Neural progenitor cell (in vitro differentiated cells): ENCODE results near the gene TNNC1. TPM values are rescaled to one million over a fixed set of nuclear protein-coding genes. Genes with fewer than 3 reads are reported as not detected.

ENCODE experiments used
- DNase-seq: peaks from one replicate; pipeline ENCODE4 v3.0.0-alpha.2; 2016; ENCODE audit warnings: low spot score
- H2AFZ ChIP-seq: fragments of 200-600 bp; sonication (generic); replicated peaks from 2 replicates; pipeline ENCODE4 v1.6.1; 2016; ENCODE audit warnings: antibody characterized with exemption
- H3F3A ChIP-seq: fragments of 200-600 bp; sonication (generic); 2 replicates; pipeline ENCODE4 v1.6.1; 2016; ENCODE audit warnings: antibody characterized with exemption, low read depth
- H3K27ac ChIP-seq: fragments of 200-600 bp; sonication (generic); 2 replicates; pipeline ENCODE4 v1.5.1; 2016; ENCODE audit warnings: mild to moderate bottlenecking
- H3K27me3 ChIP-seq: fragments of 200-600 bp; sonication (generic); 2 replicates; pipeline ENCODE4 v1.6.1; 2016; ENCODE audit warnings: mild to moderate bottlenecking, moderate library complexity
- H3K36me3 ChIP-seq: fragments of 200-600 bp; sonication (generic); 2 replicates; pipeline ENCODE4 v1.5.1; 2016
- H3K4me1 ChIP-seq: fragments of 200-600 bp; sonication (generic); 2 replicates; pipeline ENCODE4 v1.6.1; 2016; ENCODE audit warnings: mixed run types
- H3K4me2 ChIP-seq: fragments of 200-600 bp; sonication (generic); 2 replicates; pipeline ENCODE4 v1.6.1; 2016
- H3K4me3 ChIP-seq: fragments of 200-600 bp; sonication (generic); 2 replicates; pipeline ENCODE4 v1.5.1; 2016
- H3K79me2 ChIP-seq: fragments of 200-600 bp; sonication (generic); 2 replicates; pipeline ENCODE4 v1.6.1; 2016; ENCODE audit warnings: low read depth
- H3K9ac ChIP-seq: fragments of 200-600 bp; sonication (generic); 2 replicates; pipeline ENCODE4 v1.6.1; 2016
- H3K9me3 ChIP-seq: fragments of 200-600 bp; sonication (generic); 2 replicates; pipeline ENCODE4 v1.5.1; 2016; ENCODE audit warnings: low read depth
- H4K20me1 ChIP-seq: fragments of 200-600 bp; sonication (generic); 2 replicates; pipeline ENCODE4 v1.6.1; 2016; ENCODE audit warnings: low read depth
- H3K27ac Mint-ChIP-seq: 3 replicates; pipeline ENCODE4 v1.8.0; 2021; ENCODE audit warnings: mixed read lengths
- H3K27me3 Mint-ChIP-seq: 2 replicates; pipeline ENCODE4 v1.8.0; 2022; ENCODE audit warnings: low read depth, mild to moderate bottlenecking, inconsistent platforms, moderate library complexity, mixed read lengths; ENCODE audit not compliant: insufficient read depth
- H3K36me3 Mint-ChIP-seq: 3 replicates; pipeline ENCODE4 v1.8.0; 2021; ENCODE audit warnings: mixed read lengths
- H3K4me1 Mint-ChIP-seq: 3 replicates; pipeline ENCODE4 v1.8.0; 2021; ENCODE audit warnings: mixed read lengths
- H3K4me3 Mint-ChIP-seq: 3 replicates; pipeline ENCODE4 v1.8.0; 2021; ENCODE audit warnings: mild to moderate bottlenecking, moderate library complexity, mixed read lengths
- H3K9me3 Mint-ChIP-seq: 3 replicates; pipeline ENCODE4 v1.8.0; 2020; ENCODE audit warnings: mixed read lengths
- CTCF ChIP-seq: fragments of 200-600 bp; sonication (generic); IDR thresholded peaks from 2 replicates; pipeline ENCODE4 v1.5.1; 2017; ENCODE audit warnings: antibody characterized with exemption, mild to moderate bottlenecking
- EZH2 ChIP-seq: fragments of 200-600 bp; sonication (generic); IDR thresholded peaks from 2 replicates; pipeline ENCODE4 v1.6.1; 2017; ENCODE audit warnings: antibody characterized with exemption, mild to moderate bottlenecking, moderate library complexity
- EZH2phosphoT487 ChIP-seq: fragments of 200-600 bp; sonication (generic); IDR thresholded peaks from 2 replicates; pipeline ENCODE4 v1.6.1; 2017; ENCODE audit warnings: antibody characterized with exemption
- total RNA-seq: library from RNA; depleted of rRNA; stranded (reverse); fragments of >200 nt; gene quantifications from 2 replicates; pipeline ENCODE4 v1.2.3, GENCODE V29; 2015; ENCODE audit warnings: low replicate concordance

The TNNC1 gene
- total RNA-seq, 1 donor from 2014 or later = 0.67 TPM

DNA sequence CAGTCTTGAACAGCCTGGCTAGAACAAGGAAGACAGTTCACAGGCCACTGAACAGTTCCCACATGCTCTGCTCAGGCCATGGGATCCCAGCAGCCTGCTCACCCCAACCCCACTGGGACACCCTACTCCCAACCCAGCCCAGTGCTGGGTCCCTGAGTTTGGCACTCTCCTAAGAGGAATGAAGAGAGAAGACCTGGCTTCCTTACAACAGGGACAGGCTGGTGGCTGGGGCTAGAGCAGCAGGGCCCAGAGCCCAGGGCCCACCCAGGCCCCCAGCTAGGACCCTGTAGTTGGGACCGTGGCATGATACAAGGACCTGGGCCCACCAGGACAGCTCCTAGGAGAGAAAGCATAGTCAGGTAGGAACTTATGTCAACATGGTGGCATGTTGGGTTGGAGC is 52.3 kb downstream of the TNNC1 start:
- Histone ChIP-seq H3K9ac (no peak overlapping the region), H4K20me1 (no peaks in the 10 kb centered on the region), H3K4me2 (no peak overlapping the region), H3K4me1 (no peaks in the 10 kb centered on the region), H3F3A (no peaks in the 10 kb centered on the region), H3K79me2 (no peaks in the 10 kb centered on the region), H2AFZ (no peak overlapping the region), H3K27me3 (no peaks in the 10 kb centered on the region), H3K27ac (no peak overlapping the region), H3K4me3 (no peak overlapping the region), H3K36me3 (no peaks in the 10 kb centered on the region), H3K9me3 (no peaks in the 10 kb centered on the region)
- peaks cover 14% of the 10 kb centered on the region for H3K27me3 Mint-ChIP-seq
- H3K4me3 Mint-ChIP-seq = no peak overlapping the region
- H3K36me3 Mint-ChIP-seq = peaks cover 14% of the 10 kb centered on the region
- TF ChIP-seq CTCF = no peak
- TF ChIP-seq EZH2phosphoT487 = no peak
- TF ChIP-seq EZH2 = no peak
- no peak for DNase-seq
- H3K27ac Mint-ChIP-seq = no peak overlapping the region
- no peaks in the 10 kb centered on the region for H3K9me3 Mint-ChIP-seq
- H3K4me1 Mint-ChIP-seq = no peaks in the 10 kb centered on the region

Other genes starting within 250 kb of the TNNC1 start
- gene TLR9, start 228.4 kb downstream of the TNNC1 start, total RNA-seq = not detected in 2 replicates
- gene TWF2, start 214.9 kb downstream of the TNNC1 start, total RNA-seq = 21.9 and 44.9 TPM in 2 replicates
- 1.1 and 3.1 TPM in 2 replicates for gene PPM1M, start 208.3 kb downstream of the TNNC1 start, total RNA-seq
- 45.4 and 49.2 TPM in 2 replicates for gene WDR82, start 175.4 kb downstream of the TNNC1 start, total RNA-seq
- gene GLYCTK, start 166.2 kb downstream of the TNNC1 start, total RNA-seq = 4.2 and 10.1 TPM in 2 replicates
- 0.80 and 2.1 TPM in 2 replicates for gene DNAH1, start 137.7 kb downstream of the TNNC1 start, total RNA-seq
- 55.5 and 102 TPM in 2 replicates for gene BAP1, start 44.0 kb downstream of the TNNC1 start, total RNA-seq
- gene PHF7, start 43.4 kb downstream of the TNNC1 start, total RNA-seq = 9.9 and 13.0 TPM in 2 replicates
- gene SEMA3G, start 8.9 kb downstream of the TNNC1 start, total RNA-seq = 0.79 and 3.4 TPM in 2 replicates
- 80.5 and 146 TPM in 2 replicates for gene NISCH, start 1.6 kb upstream of the TNNC1 start, total RNA-seq
- gene STAB1, start 41.3 kb upstream of the TNNC1 start, total RNA-seq = 0.06 TPM in 1 of 2 replicates, not detected in the other
- 210 and 364 TPM in 2 replicates for gene NT5DC2, start 79.8 kb upstream of the TNNC1 start, total RNA-seq
- gene UQCC5, start 82.6 kb upstream of the TNNC1 start, total RNA-seq = 2.0 and 2.4 TPM in 2 replicates
- gene PBRM1, start 231.9 kb upstream of the TNNC1 start, total RNA-seq = 88.6 and 116 TPM in 2 replicates
- 113 and 169 TPM in 2 replicates for gene GNL3, start 232.0 kb upstream of the TNNC1 start, total RNA-seq